Fibroblast of pulmonary artery (primary cell): Measurements from ENCODE around the gene KCNQ5.

Source experiments
- DNase-seq: peaks from one replicate; pipeline ENCODE4 v3.0.0-alpha.2; 2010; ENCODE audit warnings: low read depth
- H3K4me3 ChIP-seq: replicated peaks from 2 replicates; pipeline ENCODE4 v1.5.1; 2011; ENCODE audit warnings: low read depth, mild to moderate bottlenecking, control low read depth, low read length, moderate library complexity
- CTCF ChIP-seq: IDR thresholded peaks from 2 replicates; pipeline ENCODE4 v1.5.1; 2011; ENCODE audit warnings: mild to moderate bottlenecking, control low read depth, low read length, inconsistent platforms; ENCODE audit errors: missing control alignments

The KCNQ5 gene

GRCh38 chr6:72857791-72858585 lies 236.1 kb downstream of the KCNQ5 start:
- DNase-seq: peak; percentile 54
- H3K4me3 ChIP-seq: no peak overlapping the region
- TF ChIP-seq CTCF: no peak

GRCh38 chr6:72861059-72861458 lies 239.2 kb downstream of the KCNQ5 start:
- H3K4me3 ChIP-seq: no peak overlapping the region
- no peak for DNase-seq
- no peak for TF ChIP-seq CTCF

- no peak for TF ChIP-seq CTCF
- no peak overlapping the region for H3K4me3 ChIP-seq
- peak; percentile 57 for DNase-seq
These were observed 240.1 kb downstream of the KCNQ5 start for GRCh38 chr6:72861935-72862432.

GRCh38 chr6:72863131-72863530 lies 241.3 kb downstream of the KCNQ5 start:
- TF ChIP-seq CTCF: no peak
- no peak for DNase-seq
- H3K4me3 ChIP-seq: no peak overlapping the region

GRCh38 chr6:72864236-72864635 lies 242.4 kb downstream of the KCNQ5 start:
- no peak for TF ChIP-seq CTCF
- no peak overlapping the region for H3K4me3 ChIP-seq
- DNase-seq: no peak

GRCh38 chr6:72864799-72865198 lies 242.9 kb downstream of the KCNQ5 start:
- TF ChIP-seq CTCF: no peak
- H3K4me3 ChIP-seq: no peak overlapping the region
- no peak for DNase-seq

- no peak overlapping the region for H3K4me3 ChIP-seq
- DNase-seq: peak; percentile 63
- TF ChIP-seq CTCF: no peak
These were observed 243.6 kb downstream of the KCNQ5 start for GRCh38 chr6:72865467-72865866.
